ENCODE results near the gene TARS2. TPM values are rescaled to one million over a fixed set of nuclear protein-coding genes. Genes with fewer than 3 reads are reported as not detected.

TARS2 gene
- total RNA-seq, 3 donors from 2014 or later = 15.9 to 20.2 (median 20.0) TPM

DNA sequence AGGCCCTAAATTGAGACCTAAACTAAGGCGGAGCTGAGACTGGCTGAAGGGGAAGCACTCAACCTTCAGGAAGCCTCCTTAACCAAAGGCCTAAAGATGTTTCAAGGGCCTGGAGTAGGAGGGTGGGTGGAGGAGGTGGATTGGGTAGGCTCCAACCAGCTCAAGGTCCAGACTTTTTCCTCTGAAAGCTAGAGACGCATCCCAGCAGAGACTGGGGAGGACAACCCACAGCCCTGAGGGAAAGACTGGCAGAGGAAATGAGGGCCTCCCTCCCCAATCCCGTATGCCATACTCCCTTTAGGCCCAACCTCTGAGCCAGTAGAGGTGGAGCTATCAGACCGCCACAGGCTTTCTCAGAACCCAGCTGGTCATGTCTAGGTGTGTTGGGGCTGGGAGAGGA, 21.8 kb downstream of the TARS2 start:
- ATAC-seq (no peak), DNase-seq (no peak)
- TF ChIP-seq, protein P1, sequence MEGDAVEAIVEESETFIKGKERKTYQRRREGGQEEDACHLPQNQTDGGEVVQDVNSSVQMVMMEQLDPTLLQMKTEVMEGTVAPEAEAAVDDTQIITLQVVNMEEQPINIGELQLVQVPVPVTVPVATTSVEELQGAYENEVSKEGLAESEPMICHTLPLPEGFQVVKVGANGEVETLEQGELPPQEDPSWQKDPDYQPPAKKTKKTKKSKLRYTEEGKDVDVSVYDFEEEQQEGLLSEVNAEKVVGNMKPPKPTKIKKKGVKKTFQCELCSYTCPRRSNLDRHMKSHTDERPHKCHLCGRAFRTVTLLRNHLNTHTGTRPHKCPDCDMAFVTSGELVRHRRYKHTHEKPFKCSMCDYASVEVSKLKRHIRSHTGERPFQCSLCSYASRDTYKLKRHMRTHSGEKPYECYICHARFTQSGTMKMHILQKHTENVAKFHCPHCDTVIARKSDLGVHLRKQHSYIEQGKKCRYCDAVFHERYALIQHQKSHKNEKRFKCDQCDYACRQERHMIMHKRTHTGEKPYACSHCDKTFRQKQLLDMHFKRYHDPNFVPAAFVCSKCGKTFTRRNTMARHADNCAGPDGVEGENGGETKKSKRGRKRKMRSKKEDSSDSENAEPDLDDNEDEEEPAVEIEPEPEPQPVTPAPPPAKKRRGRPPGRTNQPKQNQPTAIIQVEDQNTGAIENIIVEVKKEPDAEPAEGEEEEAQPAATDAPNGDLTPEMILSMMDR (IDR thresholded peaks at IDR 0.05) = no peak
- no peaks in the 10 kb centered on the region for H3K36me3 ChIP-seq (ENCODE audit: low read depth)
- no peak overlapping the region for H3K4me3 ChIP-seq
- intact Hi-C loops (cut with DNase I, micrococcal nuclease) = no loop called here
- H3K4me1 ChIP-seq (ENCODE audit: low read depth) = no peaks in the 10 kb centered on the region
- no peaks in the 10 kb centered on the region for H3K9me3 ChIP-seq

DNA sequence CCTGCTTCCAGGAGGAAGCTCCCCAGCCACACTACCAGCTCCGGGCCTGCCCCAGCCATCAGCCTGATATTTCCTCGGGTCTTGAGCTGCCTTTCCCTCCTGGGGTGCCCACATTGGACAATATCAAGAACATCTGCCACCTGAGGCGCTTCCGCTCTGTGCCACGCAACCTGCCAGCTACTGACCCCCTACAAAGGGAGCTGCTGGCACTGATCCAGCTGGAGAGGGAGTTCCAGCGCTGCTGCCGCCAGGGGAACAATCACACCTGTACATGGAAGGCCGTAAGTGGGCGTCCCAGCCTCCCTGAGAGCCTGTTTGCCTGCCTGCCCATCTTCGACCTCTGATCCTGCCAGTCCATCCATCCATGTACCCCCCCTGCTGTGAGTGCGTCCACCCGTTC, 24.3 kb downstream of the TARS2 start:
- no peak for DNase-seq
- peaks cover 8% of the 10 kb centered on the region for H3K4me1 ChIP-seq (ENCODE audit: low read depth)

DNA sequence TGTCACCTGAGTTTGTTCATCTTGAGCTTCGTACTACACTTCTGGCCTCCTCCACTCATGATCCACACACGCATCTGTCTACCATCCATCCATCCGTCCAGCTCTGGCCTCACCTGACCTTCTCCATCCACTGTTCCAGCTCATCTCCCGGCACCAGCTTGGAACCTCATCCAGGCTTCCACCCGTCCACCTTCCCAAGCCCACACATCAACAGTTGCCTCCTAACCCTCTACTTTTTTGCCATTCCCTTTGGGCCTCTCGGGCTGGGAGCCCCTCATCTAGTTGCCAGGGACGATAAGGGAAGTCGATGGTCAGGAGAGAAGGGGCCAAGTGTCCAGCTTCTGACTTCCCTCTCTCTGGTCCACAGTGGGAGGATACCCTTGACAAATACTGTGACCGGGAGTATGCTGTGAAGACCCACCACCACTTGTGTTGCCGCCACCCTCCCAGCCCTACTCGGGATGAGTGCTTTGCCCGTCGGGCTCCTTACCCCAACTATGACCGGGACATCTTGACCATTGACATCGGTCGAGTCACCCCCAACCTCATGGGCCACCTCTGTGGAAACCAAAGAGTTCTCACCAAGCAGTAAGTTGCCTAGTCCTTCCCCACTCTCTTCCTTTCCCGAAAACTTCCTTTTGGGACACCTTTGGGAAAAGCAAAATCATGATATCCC, 24.9 kb downstream of the TARS2 start:
- no peaks in the 10 kb centered on the region for H3K36me3 ChIP-seq (ENCODE audit: low read depth)
- ATAC-seq (no peak), DNase-seq (no peak)
- H3K4me1 ChIP-seq (ENCODE audit: low read depth) = peaks cover 13% of the 10 kb centered on the region
- no peaks in the 10 kb centered on the region for H3K9me3 ChIP-seq
- no peak overlapping the region for H3K4me3 ChIP-seq
- intact Hi-C loops (cut with DNase I, micrococcal nuclease) = no loop called here
- TF ChIP-seq, protein P1 (IDR thresholded peaks at IDR 0.05) = no peak

More for the DNA sequence above, 24.3 kb downstream of the TARS2 start:
- TF ChIP-seq, protein P1 (IDR thresholded peaks at IDR 0.05) = no peak
- H3K4me3 ChIP-seq = no peak overlapping the region
- H3K9me3 ChIP-seq = no peaks in the 10 kb centered on the region
- no peaks in the 10 kb centered on the region for H3K36me3 ChIP-seq (ENCODE audit: low read depth)
- ATAC-seq = no peak
- intact Hi-C loops (cut with DNase I, micrococcal nuclease) = no loop called here

DNA sequence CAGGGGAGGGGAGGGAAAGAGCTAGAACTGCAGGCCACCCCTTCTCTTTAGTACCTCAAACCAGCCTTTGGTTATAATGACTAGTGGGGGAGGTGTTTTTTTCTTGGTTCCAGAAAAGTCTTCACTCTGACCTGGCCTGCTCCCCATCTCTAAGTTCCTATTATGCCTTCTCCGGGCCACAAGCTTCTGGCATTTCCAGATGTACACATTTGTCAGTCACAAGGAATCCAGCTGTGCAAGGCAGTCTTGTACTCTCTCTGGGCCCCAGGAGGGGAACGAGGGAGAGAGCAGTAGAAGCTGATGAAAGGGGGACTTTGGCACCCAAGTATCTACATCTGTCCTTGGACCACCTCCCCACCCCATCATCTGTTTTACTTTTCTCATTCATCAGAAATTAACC, 25.6 kb downstream of the TARS2 start:
- TF ChIP-seq, protein P1 (IDR thresholded peaks at IDR 0.05) = no peak
- ATAC-seq (no peak), DNase-seq (no peak)
- Histone ChIP-seq H3K9me3 (no peaks in the 10 kb centered on the region), H3K4me3 (no peak overlapping the region), H3K36me3 (ENCODE audit: low read depth) (no peaks in the 10 kb centered on the region), H3K4me1 (ENCODE audit: low read depth) (peaks cover 16% of the 10 kb centered on the region)
- intact Hi-C loops (cut with DNase I, micrococcal nuclease) = no loop called here

DNA sequence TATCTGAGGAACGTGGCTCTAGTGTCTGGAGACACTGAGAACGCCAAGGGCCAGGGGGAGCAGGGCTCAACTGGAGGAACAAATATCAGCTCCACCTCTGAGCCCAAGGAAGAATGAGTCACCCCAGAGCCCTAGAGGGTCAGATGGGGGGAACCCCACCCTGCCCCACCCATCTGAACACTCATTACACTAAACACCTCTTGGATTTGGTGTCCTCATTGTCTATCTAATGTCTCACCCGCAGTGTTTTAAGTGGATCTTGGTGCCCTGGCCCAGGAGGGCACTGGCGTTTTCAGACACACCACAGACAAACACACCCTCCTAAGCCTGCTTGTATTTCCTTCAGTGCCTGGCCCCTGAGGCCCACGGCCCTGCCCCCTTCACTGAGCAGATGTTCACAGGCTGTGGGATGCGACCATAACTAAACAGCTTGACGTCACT, 26.2 kb downstream of the TARS2 start:
- no peak for DNase-seq
- TF ChIP-seq, protein P1 (IDR thresholded peaks at IDR 0.05) = no peak
- no peaks in the 10 kb centered on the region for H3K36me3 ChIP-seq (ENCODE audit: low read depth)
- ATAC-seq = no peak
- peaks cover 16% of the 10 kb centered on the region for H3K4me1 ChIP-seq (ENCODE audit: low read depth)
- no peaks in the 10 kb centered on the region for H3K9me3 ChIP-seq
- intact Hi-C loops (cut with DNase I, micrococcal nuclease) = no loop called here
- H3K4me3 ChIP-seq = no peak overlapping the region

Data from mucosa of descending colon (tissue), 3 donors.